ENCODE data around the gene BNIPL.

BNIPL gene

DNA sequence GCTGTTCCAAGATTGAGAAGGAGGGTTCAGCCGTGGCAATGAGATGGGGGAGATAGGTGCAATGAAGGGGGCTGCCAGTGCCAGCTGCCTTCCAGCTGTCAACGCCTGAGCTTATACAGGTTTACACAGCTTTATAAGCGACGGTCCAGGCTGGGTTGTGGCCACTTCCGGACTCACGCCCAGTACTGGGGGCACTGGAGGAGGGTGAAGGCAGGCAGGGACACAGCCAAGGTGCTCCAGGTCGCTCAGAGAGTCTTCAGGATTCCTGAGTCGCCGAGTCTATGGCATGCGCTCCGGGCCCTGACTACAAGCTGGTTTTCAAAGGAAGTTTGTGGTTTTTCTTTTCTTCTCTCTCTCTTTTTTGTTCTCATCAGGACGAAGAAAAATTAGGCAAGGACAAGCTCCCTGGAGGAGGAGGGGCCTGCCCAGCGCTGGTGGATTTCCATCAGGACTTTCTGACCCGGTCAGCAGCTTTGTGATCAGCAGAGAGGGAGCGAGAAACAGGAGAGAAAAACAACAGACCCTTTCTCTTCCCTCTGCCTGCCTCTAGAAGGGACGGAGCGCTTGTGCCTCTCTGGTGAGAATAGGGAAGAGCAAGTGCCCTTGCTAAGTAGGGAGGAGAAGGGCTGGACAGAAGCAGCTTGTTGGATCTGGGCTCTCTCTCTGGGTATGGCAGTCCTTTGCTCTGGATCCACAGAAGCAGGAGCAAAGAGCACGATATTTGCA lies 29.9 kb upstream of the BNIPL start, which contains the start of gene MINDY1:
Gene MINDY1, minus strand, starts transcription at position 576 of the 726 bp plus-strand sequence. CDS start 4,285 bp downstream, outside the sequence.
- Mint-ChIP-seq H3K9me3 (no peaks in the 10 kb centered on the region), H3K27ac (peak within 1 kb of the TSS; percentile 98 to 99), H3K27me3 (no peaks in the 10 kb centered on the region), H3K4me3 (peak within 1 kb of the TSS; percentile 98 to 100), H3K4me1 (peaks cover 96% of the 10 kb centered on the region)
- DNase-seq: peak; percentile 32 to 59
- ATAC-seq: peak; percentile 67

DNA sequence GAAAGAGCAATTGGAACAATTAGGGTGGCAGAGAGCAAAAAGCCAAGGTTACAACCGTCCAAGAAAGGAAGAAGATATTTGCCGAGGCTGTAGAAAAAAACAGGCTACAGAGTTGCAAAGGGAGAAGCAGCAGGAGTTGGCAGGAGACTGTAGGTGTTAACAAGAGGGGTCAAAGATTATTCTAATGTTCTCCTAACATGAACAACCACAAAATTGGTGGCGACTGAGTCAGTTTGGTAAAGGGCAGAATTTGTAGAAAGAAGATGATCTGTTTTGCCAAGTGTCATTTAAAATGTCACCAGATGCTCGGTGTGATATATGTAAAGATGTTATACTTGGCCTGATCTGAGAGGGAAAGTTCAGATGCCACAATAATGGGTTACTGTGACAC lies 28.5 kb upstream of the BNIPL start:
- no peaks in the 10 kb centered on the region for H3K9me3 Mint-ChIP-seq
- ATAC-seq: no peak
- peak overlapping the region; percentile 98 to 100 for H3K4me3 Mint-ChIP-seq
- no peak for DNase-seq
- H3K27me3 Mint-ChIP-seq: no peaks in the 10 kb centered on the region
- H3K4me1 Mint-ChIP-seq: peaks cover 93% of the 10 kb centered on the region
- H3K27ac Mint-ChIP-seq: peak overlapping the region; percentile 98 to 99

DNA sequence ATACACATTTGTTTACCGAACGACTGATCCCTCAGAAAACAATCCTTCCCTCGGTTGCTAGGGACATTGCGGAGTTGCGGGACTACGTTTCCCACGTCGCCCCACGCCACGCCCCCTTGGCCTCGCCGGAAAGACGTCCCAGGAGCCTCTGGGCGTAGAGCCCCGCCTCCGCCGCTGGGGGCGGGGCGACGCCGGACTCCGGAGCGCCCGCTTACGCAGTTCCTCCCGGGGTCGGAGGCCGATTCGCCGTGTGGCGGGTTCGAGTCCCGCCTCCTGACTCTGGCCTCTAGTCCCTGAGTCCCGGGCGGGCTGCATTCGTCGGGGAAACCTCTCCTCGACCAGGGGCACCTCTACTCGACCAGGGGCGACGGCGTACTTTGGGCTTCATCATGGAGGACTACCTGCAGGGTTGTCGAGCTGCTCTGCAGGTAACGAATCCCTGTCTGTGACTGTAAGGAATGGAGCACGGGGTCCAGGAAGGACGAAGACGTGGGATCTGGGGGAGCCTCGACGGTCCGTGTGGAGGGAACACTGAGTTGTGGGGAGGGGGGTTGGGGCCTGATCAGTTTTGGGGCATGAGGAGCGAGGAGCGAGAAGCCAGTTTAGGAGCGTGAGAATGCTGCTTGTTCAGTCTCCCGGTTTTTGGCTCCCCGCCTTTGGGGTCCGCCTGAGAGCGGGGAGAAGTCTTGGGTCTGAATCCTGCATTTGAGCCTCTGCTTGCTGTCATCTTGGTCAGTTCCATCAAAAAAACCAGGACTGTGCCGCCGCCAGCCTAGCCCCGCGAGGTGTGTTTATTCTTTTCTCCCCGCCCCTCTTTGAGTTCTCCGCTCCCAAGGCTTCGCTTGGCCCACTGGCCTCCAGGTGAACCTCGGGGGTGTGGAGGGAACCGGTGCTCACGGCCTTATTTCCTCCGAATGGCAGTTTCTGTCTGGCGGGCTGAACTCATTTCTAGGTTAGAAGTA lies 27.9 kb upstream of the BNIPL start, which contains the start of gene PRUNE1:
Gene PRUNE1, plus strand, starts transcription at position 206 of the 962 bp plus-strand sequence. Its CDS starts 184 bp downstream, at position 390.
- DNase-seq (peak; percentile 92 to 95), ATAC-seq (peak; percentile 89)
- Mint-ChIP-seq H3K4me3 (peak within 1 kb of the TSS; percentile 98 to 100), H3K27ac (peak within 1 kb of the TSS; percentile 98 to 99), H3K4me1 (peaks cover 92% of the 10 kb centered on the region), H3K27me3 (no peaks in the 10 kb centered on the region), H3K9me3 (no peaks in the 10 kb centered on the region)

DNA sequence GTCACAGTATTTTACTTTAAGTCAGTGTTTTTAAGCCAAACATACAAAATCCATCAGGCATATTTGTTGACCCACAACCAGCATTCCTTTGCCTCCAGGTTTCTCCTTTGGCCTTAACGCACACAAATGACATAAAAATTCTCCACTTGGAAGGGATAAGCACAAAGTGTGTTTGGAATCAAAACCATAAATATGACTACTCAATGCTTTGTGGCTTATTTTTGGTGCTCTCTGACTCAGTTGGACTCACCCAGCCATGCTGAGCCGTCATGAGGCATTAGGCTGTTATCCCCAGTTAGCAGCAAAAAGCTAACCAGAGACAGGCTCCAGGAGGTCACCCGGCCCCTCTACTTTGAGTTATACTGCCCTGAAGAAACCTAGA lies 27.2 kb upstream of the BNIPL start:
- Mint-ChIP-seq H3K27ac (peak overlapping the region; percentile 98 to 99), H3K4me3 (peak overlapping the region; percentile 98 to 100)
- no peak for ATAC-seq

DNA sequence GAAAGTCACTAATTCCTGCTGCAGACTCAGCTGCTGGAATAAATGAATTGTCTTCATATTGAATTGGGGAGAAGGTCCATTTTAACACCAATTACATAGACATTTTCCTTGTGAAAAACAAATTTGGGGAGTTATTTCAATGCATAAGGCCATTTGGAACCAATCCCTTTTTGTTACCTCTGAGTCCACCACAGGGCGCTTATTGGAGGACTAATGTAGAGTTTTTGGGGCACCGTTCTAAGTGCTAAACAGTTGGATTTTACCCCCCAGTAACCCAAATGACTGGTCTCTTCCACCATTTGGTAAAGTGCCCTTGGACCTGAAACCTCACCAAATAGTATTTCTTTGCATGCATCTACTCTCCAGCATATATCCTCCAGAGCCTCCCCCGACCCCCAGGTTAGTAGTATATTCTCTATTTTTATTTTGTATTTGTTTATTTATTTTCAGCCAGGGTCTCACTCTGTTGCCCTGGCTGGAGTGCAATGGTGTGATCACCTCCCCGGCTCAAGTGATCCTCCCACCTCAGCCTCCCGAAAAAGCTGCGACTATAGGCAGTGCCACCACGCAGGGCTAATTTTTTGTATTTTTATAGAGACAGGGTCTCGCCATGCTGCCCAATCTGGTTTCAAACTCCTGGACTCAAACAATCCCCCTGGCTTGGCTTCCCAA lies 26.6 kb upstream of the BNIPL start:
- no peak overlapping the region for H3K27ac Mint-ChIP-seq

More for the DNA sequence above, 27.2 kb upstream of the BNIPL start:
- Mint-ChIP-seq H3K4me1 (peaks cover 88% of the 10 kb centered on the region), H3K27me3 (no peaks in the 10 kb centered on the region), H3K9me3 (no peaks in the 10 kb centered on the region)
- DNase-seq: no peak

DNA sequence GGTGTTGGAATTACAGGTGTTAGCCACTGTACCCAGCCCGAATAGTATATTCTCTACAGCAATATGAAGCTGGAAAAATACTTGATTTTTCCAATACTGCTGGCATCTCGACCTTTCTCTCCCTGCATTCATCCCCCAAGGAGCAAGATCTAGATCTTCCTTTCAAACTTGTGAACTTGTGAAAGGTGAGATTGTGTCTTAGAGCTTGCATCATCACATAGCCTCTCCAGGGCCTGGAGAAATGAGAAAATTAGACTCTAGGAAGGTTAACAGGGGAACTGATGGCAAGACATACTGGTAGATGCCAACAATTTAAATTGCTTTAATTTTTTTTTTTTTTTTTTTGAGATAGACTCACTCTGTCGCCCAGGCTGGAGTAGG lies 26.1 kb upstream of the BNIPL start:
- H3K9me3 Mint-ChIP-seq: no peaks in the 10 kb centered on the region
- peak overlapping the region; percentile 31 to 100 for H3K4me3 Mint-ChIP-seq
- DNase-seq: no peak
- no peak overlapping the region for H3K27ac Mint-ChIP-seq
- peaks cover 76% of the 10 kb centered on the region for H3K4me1 Mint-ChIP-seq
- no peaks in the 10 kb centered on the region for H3K27me3 Mint-ChIP-seq
- ATAC-seq: no peak

More for the DNA sequence above, 26.6 kb upstream of the BNIPL start:
- Mint-ChIP-seq H3K9me3 (no peaks in the 10 kb centered on the region), H3K4me3 (peak overlapping the region; percentile 98 to 100), H3K4me1 (peaks cover 81% of the 10 kb centered on the region), H3K27me3 (no peaks in the 10 kb centered on the region)
- ATAC-seq (no peak), DNase-seq (no peak)

DNA sequence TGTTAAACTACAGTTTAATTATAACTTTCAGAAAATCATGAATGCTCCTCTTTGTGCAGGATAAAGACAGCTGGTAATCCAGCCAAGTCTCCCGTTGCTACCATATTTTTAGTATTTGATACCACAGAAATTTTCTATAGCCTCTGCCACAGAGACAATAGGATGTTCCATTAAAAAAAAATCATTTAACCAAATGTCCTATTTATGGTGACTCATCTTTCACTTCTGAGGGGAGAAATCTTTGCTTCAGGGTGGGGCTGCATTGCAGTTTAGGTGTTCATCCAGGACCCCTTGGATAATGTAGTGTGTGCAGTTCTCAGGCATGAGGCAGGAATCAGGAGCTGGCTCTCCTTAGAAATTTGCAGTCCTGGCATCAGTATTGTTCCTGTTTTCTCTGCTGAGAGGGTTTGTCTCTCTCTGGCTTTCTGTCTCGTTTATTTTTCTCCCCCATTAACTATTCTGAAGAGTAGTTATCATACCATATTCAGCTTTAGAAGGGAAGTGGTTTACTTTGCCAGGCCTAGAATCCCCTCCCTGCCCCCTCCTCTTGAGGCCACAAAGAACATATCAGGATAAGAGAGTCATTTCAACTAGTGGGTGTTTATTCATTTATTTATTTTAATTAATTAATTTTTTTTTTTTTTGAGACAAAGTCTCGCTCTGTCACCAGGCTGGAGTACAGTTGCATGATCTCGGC lies 25.1 kb upstream of the BNIPL start:
- peak overlapping the region; percentile 45 to 46 for H3K4me3 Mint-ChIP-seq
- DNase-seq (no peak), ATAC-seq (no peak)
- peaks cover 68% of the 10 kb centered on the region for H3K4me1 Mint-ChIP-seq
- peak overlapping the region in 1 of 2 donors; percentile 75 for H3K27ac Mint-ChIP-seq
- H3K27me3 Mint-ChIP-seq: no peaks in the 10 kb centered on the region
- H3K9me3 Mint-ChIP-seq: no peaks in the 10 kb centered on the region

DNA sequence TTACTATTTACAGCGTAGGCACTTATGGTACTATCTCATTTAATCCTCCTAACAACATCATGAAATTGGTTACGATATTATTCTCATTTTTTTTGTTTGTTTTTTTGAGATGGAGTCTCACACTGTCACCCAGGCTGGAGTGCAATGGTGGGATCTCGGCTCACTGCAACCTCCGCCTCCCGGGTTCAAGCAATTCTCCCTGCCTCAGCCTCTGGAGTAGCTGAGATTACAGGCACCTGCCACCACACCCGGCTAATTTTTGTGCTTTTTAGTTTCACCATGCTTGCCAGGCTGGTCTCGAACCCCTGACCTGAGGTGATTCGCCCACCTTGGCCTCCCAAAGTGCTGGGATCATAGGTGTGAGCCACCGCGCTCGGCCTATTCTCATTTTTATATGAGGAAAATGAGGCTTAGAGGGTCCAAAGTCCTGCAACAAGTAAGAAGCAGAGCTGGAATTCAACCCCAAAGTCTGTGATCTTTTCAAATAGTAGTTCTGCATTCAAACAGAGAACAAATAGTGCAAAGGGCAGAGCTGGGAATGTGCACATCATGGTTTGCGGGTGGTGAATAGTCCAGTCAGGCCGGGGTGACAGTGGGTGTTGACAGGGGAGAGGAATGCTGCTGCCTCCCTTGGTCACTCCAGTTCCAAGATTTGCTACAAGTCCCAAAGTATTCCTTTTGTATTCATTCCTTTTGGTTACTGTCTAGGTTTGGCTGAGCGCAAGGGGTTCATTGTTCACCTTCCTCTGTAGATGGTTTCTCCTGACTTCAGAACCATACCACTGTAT lies 23.5 kb upstream of the BNIPL start:
- Mint-ChIP-seq H3K9me3 (no peaks in the 10 kb centered on the region), H3K4me1 (peaks cover 52% of the 10 kb centered on the region), H3K4me3 (no peak overlapping the region), H3K27ac (no peak overlapping the region), H3K27me3 (no peaks in the 10 kb centered on the region)
- DNase-seq: no peak
- ATAC-seq: no peak

DNA sequence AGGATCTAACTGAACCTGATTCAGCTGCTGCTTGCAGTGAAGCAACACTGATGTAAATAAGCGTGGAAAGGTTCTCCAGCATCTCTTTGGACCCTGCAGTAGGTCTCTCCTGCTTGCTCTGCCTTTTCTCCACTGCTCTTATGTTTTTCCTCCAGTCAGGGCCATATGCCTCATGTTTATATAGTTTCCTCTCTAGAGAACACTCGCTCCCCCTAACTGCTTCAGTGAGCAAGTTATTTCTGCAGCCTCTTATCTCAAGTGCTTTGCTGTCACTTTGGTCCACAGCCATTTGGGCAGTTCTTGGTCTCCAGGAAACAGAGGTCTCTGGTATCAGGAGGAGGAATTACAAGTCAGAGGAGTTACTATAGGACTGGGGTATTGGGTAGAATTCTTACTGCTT lies 22.9 kb upstream of the BNIPL start:
- no peaks in the 10 kb centered on the region for H3K27me3 Mint-ChIP-seq
- DNase-seq: no peak

DNA sequence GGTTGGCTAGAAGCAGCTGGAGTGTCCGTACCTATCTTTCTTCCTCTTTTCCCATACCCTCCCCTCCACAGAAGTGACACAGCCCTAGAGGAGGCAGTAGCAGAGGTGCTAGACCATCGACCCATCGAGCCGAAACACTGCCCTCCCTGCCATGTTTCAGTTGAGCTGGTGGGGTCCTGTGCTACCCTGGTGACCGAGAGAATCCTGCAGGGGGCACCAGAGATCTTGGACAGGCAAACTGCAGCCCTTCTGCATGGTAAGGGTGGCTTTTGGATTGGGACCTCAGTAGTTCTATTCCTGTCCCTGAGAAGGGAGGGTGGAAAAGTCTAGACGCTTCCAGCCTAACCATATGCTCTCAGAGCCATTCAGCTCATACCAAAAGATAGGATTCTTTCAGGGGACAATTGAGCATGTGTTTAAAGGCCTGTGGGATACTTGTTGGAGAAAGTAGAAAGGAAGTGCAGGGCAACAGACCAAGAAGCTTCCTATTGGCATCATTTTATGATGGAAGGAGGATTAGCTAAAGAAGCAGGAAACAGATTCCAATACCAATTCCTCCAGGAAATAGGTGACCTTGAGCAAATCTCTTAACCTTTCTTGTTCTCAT lies 11.7 kb upstream of the BNIPL start:
- Mint-ChIP-seq H3K4me3 (peak overlapping the region; percentile 50 to 61), H3K27me3 (no peaks in the 10 kb centered on the region), H3K4me1 (peaks cover 14% of the 10 kb centered on the region), H3K9me3 (no peaks in the 10 kb centered on the region), H3K27ac (peak overlapping the region in 1 of 2 donors; percentile 27)
- peak; percentile 78 to 80 for DNase-seq
- peak; percentile 100 for ATAC-seq

More for the DNA sequence above, 22.9 kb upstream of the BNIPL start:
- Mint-ChIP-seq H3K4me3 (no peak overlapping the region), H3K27ac (peak overlapping the region; percentile 5 to 42), H3K4me1 (peaks cover 48% of the 10 kb centered on the region), H3K9me3 (no peaks in the 10 kb centered on the region)
- ATAC-seq: no peak

DNA sequence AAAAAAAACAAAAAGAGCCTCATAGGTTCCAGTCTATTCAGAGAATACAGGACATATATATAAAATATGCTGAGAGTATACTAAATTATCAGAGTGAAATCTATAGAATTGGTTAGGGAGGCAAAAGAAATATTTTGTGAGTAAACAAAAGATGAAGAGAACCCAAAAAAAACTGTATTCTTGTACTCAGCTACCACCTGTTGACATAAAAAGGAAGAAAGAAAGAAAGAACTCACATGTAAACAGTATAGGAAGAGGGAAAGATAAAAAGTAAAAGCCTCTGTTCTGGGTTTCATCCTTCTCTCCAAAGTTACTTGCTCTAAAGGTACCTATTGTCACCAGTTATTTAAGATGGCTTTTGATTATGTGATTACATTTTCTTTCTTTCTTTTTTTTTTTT lies 9.9 kb upstream of the BNIPL start:
- DNase-seq: no peak
- Mint-ChIP-seq H3K27me3 (no peaks in the 10 kb centered on the region), H3K27ac (no peak overlapping the region), H3K4me3 (no peak overlapping the region), H3K9me3 (no peaks in the 10 kb centered on the region), H3K4me1 (peaks cover 14% of the 10 kb centered on the region)
- no peak for ATAC-seq

DNA sequence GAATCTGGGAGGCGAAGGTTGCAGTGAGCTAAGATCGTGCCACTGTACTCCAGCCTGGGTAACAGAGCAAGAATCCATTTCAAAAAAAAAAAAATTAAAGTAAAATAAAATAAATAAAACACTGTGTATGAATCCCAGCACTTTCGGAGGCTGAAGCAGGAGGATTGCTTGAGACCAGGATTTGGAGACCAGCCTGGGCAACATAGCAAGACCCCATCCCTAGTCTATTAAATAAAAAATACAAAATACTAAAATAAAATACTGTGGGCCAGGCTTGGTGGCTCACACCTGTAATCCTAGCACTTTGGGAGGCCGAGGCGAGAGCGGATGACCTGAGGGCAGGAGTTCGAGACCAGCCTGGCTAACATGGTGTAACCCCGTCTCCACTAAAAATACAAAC lies 4.2 kb upstream of the BNIPL start:
- Mint-ChIP-seq H3K4me1 (no peaks in the 10 kb centered on the region), H3K27me3 (no peaks in the 10 kb centered on the region), H3K27ac (no peak overlapping the region), H3K4me3 (no peak overlapping the region), H3K9me3 (no peaks in the 10 kb centered on the region)
- DNase-seq: no peak
- no peak for ATAC-seq

DNA sequence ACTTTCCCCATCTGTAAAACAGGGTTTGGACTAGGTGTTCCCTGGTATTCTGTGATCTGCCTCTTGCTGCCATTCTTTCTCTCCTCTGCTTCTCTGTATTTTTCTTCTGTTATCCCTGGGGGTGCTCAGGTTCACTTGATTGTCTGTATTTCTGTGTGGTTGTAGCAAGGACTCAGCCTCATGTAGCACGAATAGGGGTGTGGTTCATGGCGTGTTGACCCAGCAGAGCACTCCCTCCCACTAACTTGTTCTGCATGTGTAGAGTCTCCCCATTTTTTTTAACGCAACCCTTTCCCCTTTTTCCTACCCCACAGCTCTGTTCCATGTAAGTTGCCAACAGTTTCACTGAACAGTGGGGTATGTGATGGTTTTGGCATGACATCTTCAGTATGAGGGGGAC lies 1.2 kb upstream of the BNIPL start:
- ATAC-seq: no peak
- DNase-seq: no peak
- no peaks in the 10 kb centered on the region for H3K4me1 Mint-ChIP-seq
- no peaks in the 10 kb centered on the region for H3K27me3 Mint-ChIP-seq
- H3K4me3 Mint-ChIP-seq: no peak overlapping the region
- no peaks in the 10 kb centered on the region for H3K9me3 Mint-ChIP-seq
- H3K27ac Mint-ChIP-seq: peak overlapping the region in 1 of 2 donors; percentile 94

DNA sequence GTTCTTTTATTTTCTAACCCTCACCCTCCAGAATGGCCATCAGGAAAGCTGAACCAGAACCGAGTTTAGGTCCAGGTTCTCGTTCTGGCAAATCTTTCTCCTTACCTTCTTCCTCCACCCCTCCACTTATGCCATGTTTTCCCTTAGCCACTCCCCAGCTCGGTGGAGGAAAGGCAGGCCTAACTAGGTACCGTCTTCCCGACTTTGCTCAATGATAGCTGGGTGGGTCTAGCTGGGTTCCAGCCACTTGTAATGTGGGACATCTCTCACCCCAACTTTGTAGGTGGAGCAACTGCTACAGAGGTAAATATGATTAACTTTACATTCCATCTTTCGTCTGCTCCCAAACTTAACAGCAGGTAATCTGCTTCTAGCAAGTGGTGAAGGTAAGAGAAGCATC lies 646 bp downstream of the BNIPL start:
- Mint-ChIP-seq H3K4me3 (no peak overlapping the region), H3K27ac (no peak overlapping the region), H3K9me3 (no peaks in the 10 kb centered on the region), H3K27me3 (no peaks in the 10 kb centered on the region), H3K4me1 (no peaks in the 10 kb centered on the region)
- no peak for DNase-seq
- ATAC-seq: no peak

Data from stimulated activated naive CD8-positive, alpha-beta T cell treated with anti-CD3 and anti-CD28 coated beads, Interleukin-15, amount 100 ng/mL, for 72 hours (primary cell).